ENCODE data around the gene CELF2.

- TF ChIP-seq CTCF (IDR thresholded peaks at IDR 0.05; ENCODE audit: low read depth, low read length, poor library complexity, severe bottlenecking) (no peak), EZH2phosphoT487 (IDR thresholded peaks at IDR 0.05; ENCODE audit: borderline replicate concordance, low read length) (no peak)
Observed at GRCh38 chr10:11223507-11224140, 206.0 kb downstream of the CELF2 start.

Measured in DOHH2 (cell line).